ENCODE data around the gene ADGRL1.
"Not testable (repeated sequence)": the region's sequence is repeated elsewhere in the genome, so short reads cannot be mapped to it uniquely, and the experiment has no call there.

DNA sequence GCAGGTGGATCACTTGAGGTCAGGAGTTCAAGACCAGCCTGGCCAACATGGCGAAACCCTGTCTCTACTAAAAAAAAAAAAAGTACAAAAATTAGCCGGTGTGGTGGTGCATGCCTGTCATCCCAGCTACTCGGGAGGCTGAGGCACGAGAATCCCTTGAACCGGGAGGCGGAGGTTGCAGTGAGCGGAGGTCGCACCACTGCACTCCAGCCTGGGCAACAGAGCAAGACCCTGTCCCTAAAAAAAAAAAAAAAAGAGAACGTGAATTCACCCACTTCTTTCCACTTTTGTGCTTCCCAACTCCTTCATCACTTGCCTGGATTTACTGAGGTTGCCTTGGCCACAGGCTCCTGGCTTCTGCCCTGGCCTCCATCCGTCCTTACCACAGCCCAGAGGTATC, 44.3 kb upstream of the ADGRL1 start:
- not testable (repeated sequence) for TF ChIP-seq SUZ12 (IDR thresholded peaks at IDR 0.05; ENCODE audit: extremely low read depth, insufficient read depth, insufficient read length); ZNF274 (IDR thresholded peaks at IDR 0.05; ENCODE audit: low read depth, low read length)

All from NT2/D1 (cell line).